GM18502 (cell line): ENCODE results near the gene SMARCAL1.
"Not testable (repeated sequence)": the region's sequence is repeated elsewhere in the genome, so short reads cannot be mapped to it uniquely, and the experiment has no call there.

Experiments
- ATAC-seq: cut with Tn5 transposase; IDR thresholded peaks from one replicate; pipeline ENCODE4 v1.9.1; 2021; ENCODE audit warnings: mild to moderate bottlenecking; ENCODE audit not compliant: unreplicated experiment, poor library complexity

The SMARCAL1 gene

GRCh38 chr2:216498070-216498378 is 85.7 kb downstream of the SMARCAL1 start:
- ATAC-seq: no peak

DNA sequence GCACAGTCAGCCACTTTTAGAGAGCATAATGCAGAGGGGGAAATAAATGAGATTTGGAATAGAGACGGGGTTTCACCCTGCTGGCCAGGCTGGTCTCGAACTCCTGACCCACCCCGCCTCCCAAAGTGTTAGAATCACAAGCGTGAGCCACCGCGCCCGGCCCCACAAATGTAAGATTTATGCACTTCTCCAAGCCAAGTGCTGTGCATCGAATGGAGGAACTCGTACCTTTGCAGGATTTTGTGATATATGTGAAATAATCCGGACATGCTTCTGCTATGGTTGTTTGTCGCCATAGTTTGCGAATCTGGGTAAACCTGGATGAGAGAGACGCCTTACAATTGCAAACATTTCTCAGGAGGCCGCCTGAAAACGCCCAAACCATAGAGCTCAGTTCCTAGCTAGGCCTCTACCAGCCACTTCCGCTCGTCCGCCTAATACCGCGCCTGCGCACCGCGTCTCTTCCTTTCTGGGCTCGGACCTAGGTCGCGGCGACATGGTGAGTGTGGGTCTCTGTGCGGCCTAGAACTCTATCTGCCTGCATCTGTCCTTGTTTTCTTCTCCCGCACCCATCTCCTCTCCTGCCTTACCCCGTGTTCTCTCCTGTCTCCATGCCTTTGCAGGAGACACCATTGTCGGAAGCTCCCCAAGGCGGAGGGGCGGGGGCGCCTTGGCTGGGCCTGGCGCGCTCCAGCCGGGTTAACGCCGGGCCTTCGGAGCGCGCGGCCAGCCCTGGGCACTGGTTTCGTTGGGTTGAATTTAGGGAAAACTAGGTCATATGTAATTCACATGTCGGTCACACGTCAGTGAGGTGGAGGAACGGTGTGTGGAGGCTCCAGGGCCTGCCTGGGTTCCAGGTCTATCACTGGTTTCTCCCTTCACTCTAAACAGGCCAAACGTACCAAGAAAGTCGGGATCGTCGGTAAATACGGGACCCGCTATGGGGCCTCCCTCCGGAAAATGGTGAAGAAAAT is 86.4 kb downstream of the SMARCAL1 start, which contains the start of gene RPL37A:
TSS of gene RPL37A (plus strand) at position 466 of the 974 bp plus-strand sequence. CDS start at position 497, 31 bp downstream.
- ATAC-seq: peak; percentile 88

GRCh38 chr2:216499641-216500218 is 87.4 kb downstream of the SMARCAL1 start:
- ATAC-seq: no peak

DNA sequence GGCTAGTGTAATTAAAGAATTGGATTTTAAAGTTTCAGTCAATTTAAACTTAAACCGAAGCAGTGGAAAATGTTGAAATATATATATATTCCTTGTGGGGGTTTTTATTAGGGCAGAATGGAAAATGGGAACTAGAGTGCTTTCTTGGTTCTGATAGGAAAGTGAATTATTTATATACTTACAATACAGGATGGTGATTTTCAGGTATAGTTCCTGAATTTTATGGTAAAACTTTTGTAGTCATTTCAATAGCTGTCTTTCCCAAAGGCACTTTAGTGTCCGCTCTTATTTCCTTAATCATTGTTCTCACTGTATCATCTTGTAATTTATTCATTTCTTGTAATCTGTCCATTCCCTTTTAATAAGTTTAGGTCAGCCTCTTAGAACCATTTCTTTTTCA is 88.3 kb downstream of the SMARCAL1 start:
- ATAC-seq: no peak

DNA sequence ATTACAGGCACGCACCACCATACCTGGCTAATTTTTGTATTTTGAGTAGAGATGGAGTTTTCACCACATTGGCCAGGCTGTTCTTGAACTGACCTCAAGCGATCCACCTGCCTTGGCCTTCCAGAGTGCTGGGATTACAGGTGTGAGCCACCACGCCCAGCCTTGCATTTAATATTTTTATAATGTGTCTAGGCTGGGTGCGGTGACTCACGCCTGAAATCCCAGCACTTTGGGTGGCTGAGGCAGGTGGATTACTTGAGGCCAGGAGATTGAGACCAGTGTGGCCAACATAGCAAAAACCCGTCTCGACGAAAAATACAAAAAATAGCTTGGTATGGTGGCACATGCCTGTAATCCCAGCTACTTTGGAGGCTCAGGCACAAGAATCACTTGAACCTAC is 89.6 kb downstream of the SMARCAL1 start:
- no peak for ATAC-seq

- ATAC-seq: no peak
Measured at GRCh38 chr2:216502381-216503158, 90.3 kb downstream of the SMARCAL1 start.

GRCh38 chr2:216503159-216503629 is 90.9 kb downstream of the SMARCAL1 start:
- ATAC-seq: no peak

GRCh38 chr2:216503697-216504375 is 91.6 kb downstream of the SMARCAL1 start:
- ATAC-seq: no peak

- ATAC-seq: no peak
Measured at GRCh38 chr2:216504376-216504762, 92.1 kb downstream of the SMARCAL1 start.

DNA sequence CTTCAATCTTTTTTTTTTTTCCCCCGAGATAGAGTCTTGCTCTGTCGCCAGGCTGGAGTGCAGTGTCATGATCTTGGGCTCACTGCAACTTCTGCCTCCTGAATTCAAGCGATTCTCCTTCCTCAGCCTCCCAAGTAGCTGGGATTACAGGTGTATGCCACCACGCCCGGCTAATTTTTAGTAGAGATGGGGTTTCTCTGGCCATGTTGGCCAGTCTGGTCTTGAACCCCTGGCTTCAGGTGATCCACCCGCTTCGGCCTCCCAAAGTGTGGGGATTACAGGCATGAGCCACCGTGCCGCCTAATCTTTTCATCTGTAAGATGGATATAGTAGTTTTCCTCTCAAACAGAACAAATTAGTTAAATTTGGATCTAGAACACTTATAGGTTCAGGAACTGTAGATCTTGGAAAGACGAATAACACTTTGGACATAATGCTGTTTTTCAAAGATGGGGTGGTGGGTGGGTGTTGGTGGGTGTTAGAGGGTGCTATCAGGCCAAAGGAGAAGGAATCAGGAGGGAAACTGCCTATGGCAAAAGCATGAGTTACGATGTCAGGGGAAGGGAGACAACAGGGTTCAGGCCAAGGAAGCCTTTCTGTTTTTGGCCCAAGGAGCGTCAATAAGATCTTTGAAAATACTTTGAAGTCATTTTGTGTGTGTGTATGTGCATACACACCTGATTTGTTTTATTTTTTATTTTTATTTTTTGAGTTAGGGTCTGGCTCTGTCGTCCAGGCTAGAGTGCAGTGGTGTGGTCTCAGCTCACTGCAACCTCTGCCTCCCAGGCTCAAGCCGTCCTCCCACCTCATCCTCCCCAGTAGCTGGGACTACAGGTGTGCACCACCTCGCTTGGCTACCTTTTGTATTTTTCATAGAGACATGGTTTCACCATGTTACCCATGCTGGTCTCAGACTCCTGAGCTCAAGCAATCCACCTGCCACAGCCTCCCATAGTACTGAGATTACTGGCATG is 93.1 kb downstream of the SMARCAL1 start:
- no peak for ATAC-seq

DNA sequence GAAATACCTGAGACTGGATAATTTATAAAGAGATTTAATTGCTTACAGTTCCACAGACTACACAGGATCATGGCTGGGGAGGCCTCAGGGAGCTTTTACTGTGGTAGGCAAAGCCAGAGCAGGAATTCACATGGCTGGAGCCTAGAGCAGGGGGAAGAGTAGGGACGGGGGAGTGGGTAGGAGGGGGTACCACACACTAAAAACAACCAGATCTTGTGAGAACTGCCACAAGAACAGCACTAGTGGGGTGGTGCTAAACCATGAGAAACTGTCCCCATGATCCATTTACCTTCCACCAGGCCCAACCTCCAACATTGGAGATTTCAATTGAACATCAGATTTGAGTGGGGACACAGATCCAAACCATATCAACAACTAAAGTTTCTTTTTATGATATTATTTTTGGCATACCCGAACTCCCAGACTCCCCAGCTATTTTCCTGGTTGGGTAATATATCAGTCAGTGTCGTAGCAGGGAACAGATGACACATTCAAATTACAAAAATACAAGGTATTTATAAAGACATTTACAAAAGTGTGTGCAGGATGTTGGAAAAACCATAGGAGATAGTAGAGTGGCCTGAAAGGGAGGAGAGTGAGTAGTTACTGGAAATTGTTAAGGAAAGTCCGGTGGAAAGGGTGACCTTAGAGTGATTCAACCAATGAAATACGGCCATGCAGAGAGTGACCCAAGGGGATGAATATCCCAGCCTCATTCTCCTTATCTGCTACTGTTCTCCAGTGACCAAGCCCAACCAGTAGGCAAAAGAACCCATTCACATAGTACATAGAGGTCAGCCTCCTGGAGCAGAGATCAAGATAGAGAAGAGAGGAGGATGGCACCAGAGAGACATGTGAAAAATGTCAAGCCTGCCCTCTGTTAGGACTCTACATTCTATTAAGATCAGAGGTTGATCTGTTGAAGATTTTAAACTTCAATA is 95.2 kb downstream of the SMARCAL1 start:
- ATAC-seq: no peak

DNA sequence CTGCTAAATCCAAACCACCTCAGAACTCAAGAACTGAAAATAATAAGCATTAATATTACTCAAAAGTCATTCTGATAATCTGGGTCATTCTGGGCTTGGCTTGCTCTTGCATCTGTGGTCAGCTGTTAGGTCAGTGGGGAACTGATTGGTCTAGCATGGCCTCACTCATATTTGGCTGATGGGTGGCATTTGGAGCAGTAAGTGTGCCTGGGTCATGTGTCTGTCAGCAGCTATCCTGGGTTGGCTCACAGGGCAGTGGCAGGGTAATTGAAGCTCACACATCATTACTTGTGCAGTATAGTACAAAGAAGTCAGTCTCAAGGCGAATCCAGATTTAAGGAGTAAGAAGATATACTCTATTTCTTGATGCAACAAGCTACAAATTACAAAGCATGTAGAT is 95.9 kb downstream of the SMARCAL1 start:
- ATAC-seq: no peak

GRCh38 chr2:216516730-216517350 is 104.6 kb downstream of the SMARCAL1 start:
- peak; percentile 45 for ATAC-seq

DNA sequence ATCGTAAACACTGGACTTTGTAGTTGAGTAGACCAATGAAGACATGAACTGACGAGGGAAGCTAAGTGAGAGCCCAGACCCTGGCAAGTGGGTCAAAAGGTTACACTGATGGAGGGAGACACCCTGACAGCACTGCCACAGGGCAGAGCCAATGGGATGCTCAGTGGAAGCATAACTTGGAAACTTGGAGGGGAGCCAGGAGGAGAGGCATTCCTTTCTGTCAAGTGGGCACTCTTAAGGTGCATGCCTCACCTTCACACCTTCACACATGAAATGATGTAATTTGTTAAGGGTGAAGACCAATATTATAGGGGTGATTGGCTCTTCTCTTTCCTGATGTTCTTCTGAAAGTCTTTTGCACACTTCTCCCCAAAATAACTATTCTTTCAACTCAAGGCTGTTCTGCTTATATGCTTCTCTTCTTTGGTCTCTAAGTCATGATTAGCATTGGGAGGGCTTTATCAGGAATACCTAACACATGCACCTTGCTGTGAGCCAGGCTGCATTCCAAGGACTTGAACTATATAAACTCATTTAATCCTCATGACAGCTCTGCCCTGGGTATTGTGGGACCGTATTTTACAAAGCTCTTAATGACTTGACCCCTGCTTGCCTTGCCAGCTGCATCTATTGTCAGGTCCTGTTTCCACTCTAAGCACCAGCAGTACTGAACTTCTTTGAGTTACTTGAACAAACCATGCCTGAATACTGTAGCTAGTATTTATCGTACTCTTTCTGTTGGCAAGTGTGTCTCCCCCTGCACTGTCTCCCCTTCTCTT is 105.4 kb downstream of the SMARCAL1 start:
- no peak for ATAC-seq

- not testable (repeated sequence) for ATAC-seq
Measured at GRCh38 chr2:216518566-216519119, 106.4 kb downstream of the SMARCAL1 start.

- ATAC-seq: peak; percentile 58
Measured at GRCh38 chr2:216519154-216519762, 107.0 kb downstream of the SMARCAL1 start.
